Endothelial cell of umbilical vein (primary cell): Measurements from ENCODE around the gene GPR18.

Experiments used
- CTCF ChIP-seq, 2 donors: IDR thresholded peaks; 1 replicate in 1 of 2; 2 replicates in 1 of 2; pipeline ENCODE4 v1.5.1; 2011; ENCODE audit warnings: low read length in 2 of 2, mild to moderate bottlenecking in 2 of 2, moderate library complexity in 2 of 2, control low read depth in 1 of 2, inconsistent platforms in 1 of 2, low read depth in 1 of 2; ENCODE audit not compliant: insufficient read depth in 1 of 2; ENCODE audit errors: extremely low read depth in 1 of 2
- EZH2 ChIP-seq: IDR thresholded peaks from 2 replicates; pipeline ENCODE4 v1.6.1; 2012; ENCODE audit warnings: borderline replicate concordance, low read depth, mild to moderate bottlenecking, moderate library complexity, low read length, inconsistent platforms; ENCODE audit not compliant: severe bottlenecking
- GATA2 ChIP-seq: IDR thresholded peaks from 2 replicates; pipeline ENCODE4 v1.7.0; 2011; ENCODE audit warnings: low read depth, mild to moderate bottlenecking, moderate library complexity, mixed read lengths, low read length; ENCODE audit not compliant: insufficient read length, insufficient read depth
- JUN ChIP-seq: IDR thresholded peaks from 2 replicates; pipeline ENCODE4 v1.6.1; 2011; ENCODE audit warnings: borderline replicate concordance, low read depth; ENCODE audit not compliant: insufficient read length, insufficient read depth
- MYC ChIP-seq: IDR thresholded peaks from one replicate; pipeline ENCODE4 v1.6.1; 2011; ENCODE audit warnings: mild to moderate bottlenecking, low read depth, low read length
- POLR2A ChIP-seq: IDR thresholded peaks from 2 replicates; pipeline ENCODE4 v1.6.1; 2012; ENCODE audit warnings: low read depth, mild to moderate bottlenecking, control low read depth, low read length

GRCh38 chr13:99218545-99218944 is 39.6 kb downstream of the GPR18 start:
- TF ChIP-seq MYC: no peak
- TF ChIP-seq GATA2: no peak
- no peak for TF ChIP-seq CTCF (IDR thresholded peaks at IDR 0.05; ENCODE audit: extremely low read depth in 1 of 2, insufficient read depth in 1 of 2, low read depth in 1 of 2, low read length in 2 of 2)
- no peak for TF ChIP-seq POLR2A
- TF ChIP-seq JUN: no peak
- TF ChIP-seq EZH2: no peak
